Spleen (tissue), 11 donors: ENCODE results near the gene CLK1. TPM values are rescaled to one million over a fixed set of nuclear protein-coding genes. Genes with fewer than 3 reads are reported as not detected.

Source experiments
- DNase-seq: peaks from one replicate; pipeline ENCODE4 v3.0.0-alpha.2; 2020
- H3K27ac ChIP-seq, 8 donors: fragments of 200-600 bp; sonication (generic) in 7 of 8; 1 replicate in 4 of 8; 2 replicates in 4 of 8; pipeline versions ENCODE4 v1.5.0 to v1.8.0; 2016 to 2021; ENCODE audit warnings: inconsistent platforms in 4 of 8, mild to moderate bottlenecking in 4 of 8, moderate library complexity in 1 of 8
- H3K27me3 ChIP-seq, 7 donors: fragments of 200-600 bp; sonication (generic) in 6 of 7; replicated peaks in 1 of 7; 1 replicate in 4 of 7; 2 replicates in 3 of 7; pipeline versions ENCODE4 v1.5.0 to v1.8.0; 2016 to 2021; ENCODE audit warnings: inconsistent platforms in 3 of 7, mild to moderate bottlenecking in 1 of 7
- H3K36me3 ChIP-seq, 6 donors: fragments of 200-600 bp; sonication (generic) in 5 of 6; 1 replicate in 4 of 6; 2 replicates in 2 of 6; pipeline versions ENCODE4 v1.5.0 to v1.8.0; 2016 to 2021; ENCODE audit warnings: inconsistent platforms in 2 of 6
- H3K4me1 ChIP-seq, 6 donors: fragments of 200-600 bp; sonication (generic) in 5 of 6; 1 replicate in 3 of 6; 2 replicates in 3 of 6; pipeline versions ENCODE4 v1.5.0 to v1.8.0; 2016 to 2021; ENCODE audit warnings: inconsistent platforms in 3 of 6
- H3K4me3 ChIP-seq, 8 donors: fragments of 200-600 bp; sonication (generic) in 7 of 8; 1 replicate in 4 of 8; 2 replicates in 4 of 8; pipeline versions ENCODE4 v1.5.0 to v1.8.0; 2016 to 2021; ENCODE audit warnings: inconsistent platforms in 4 of 8, mild to moderate bottlenecking in 4 of 8, moderate library complexity in 2 of 8
- H3K9me3 ChIP-seq, 8 donors: fragments of 200-600 bp; sonication (generic) in 7 of 8; 1 replicate in 4 of 8; 2 replicates in 4 of 8; pipeline versions ENCODE4 v1.5.0 to v1.8.0; 2016 to 2021; ENCODE audit warnings: inconsistent platforms in 4 of 8
- POLR2A ChIP-seq, 3 donors: fragments of 450-650 bp; IDR thresholded peaks; one replicate each; pipeline ENCODE4 v1.5.1; 2017; ENCODE audit warnings: antibody characterized with exemption in 3 of 3, mild to moderate bottlenecking in 1 of 3
- POLR2AphosphoS5 ChIP-seq, 3 donors: sonication (generic); formaldehyde crosslinking; IDR thresholded peaks; one replicate each; pipeline ENCODE4 v1.5.1; 2017; ENCODE audit warnings: antibody characterized with exemption in 3 of 3
- WGBS, 5 donors: extraction: QIAGEN DNeasy Blood & Tissue Kit in 3 of 5; methylation state at CpG; one replicate each; pipeline versions ENCODE4 v1.1.5 to v1.1.7; 2013 to 2018; 5-methylcytosine and 5-hydroxymethylcytosine counted together
- intact Hi-C: fragments of 100-400 bp; cut with DNase I; formaldehyde crosslinking; loops from one replicate; pipeline ENCODE4 v1.15.0; 2023; ENCODE audit warnings: low total_unique reads
- polyA plus RNA-seq, 3 donors: library from polyadenylated mRNA; stranded (reverse); fragments of 200-250 nt; gene quantifications; one replicate each; pipeline ENCODE4 v1.2.1, GENCODE V29; 2013
- total RNA-seq, 7 donors: library from RNA; depleted of rRNA in 3 of 7; stranded (reverse); fragments of >200 nt in 3 of 7; fragmentation: NEBNext Ultra II Directional in 4 of 7; extraction: Animal tissue kit (Norgen Biotek cat#: 25700) in 4 of 7; gene quantifications; one replicate each; pipeline versions ENCODE4 v1.1.0 to v1.2.1, GENCODE V29; 2016 to 2021
- TF ChIP-seq, protein P1 (sequence below), 11 experiments: fragments of 200-600 bp in 7 of 11; fragments of 450-650 bp in 4 of 11; sonication (generic) in 4 of 11; IDR thresholded peaks in 8 of 11; conservative IDR thresholded peaks in 3 of 11; 1 replicate in 7 of 11; 2 replicates in 4 of 11; pipeline versions ENCODE4 v1.4.0 to v1.8.0; 2016 to 2021; ENCODE audit warnings: antibody characterized with exemption in 11 of 11, inconsistent platforms in 4 of 11, mild to moderate bottlenecking in 1 of 11
- donor health status: healthy with polysubstance abuse.
- donor health status: DM: no; HTN: no; CAD: no; lungs with moderate emphysema.
- donor health status: DM: no; HTN: no; CAD: no.
- donor health status: Bipolar disorder and iron deficiency.
- donor health status: healthy.
- donor health status: DM: no; HTN: no; CAD: no.
- donor health status: DM: yes; HTN: yes; CAD: no.

Gene CLK1
- total and polyA plus RNA-seq, 10 donors = 161 to 737 (median 217) TPM

GRCh38 chr2:200814917-200815316 is 49.5 kb downstream of the CLK1 start:
- intact Hi-C loops = loop anchor here (5.0 kb wide), 1 partner anchor 103 kb away; no protein-coding TSS in a partner anchor
- Histone ChIP-seq H3K9me3 (no peaks in the 10 kb centered on the region), H3K27me3 (no peaks in the 10 kb centered on the region), H3K27ac (no peak overlapping the region), H3K4me1 (peaks cover 26 to 67% (median 45%) of the 10 kb centered on the region in 6 donors), H3K36me3 (peaks cover 7 to 68% (median 62%) of the 10 kb centered on the region in 6 donors), H3K4me3 (no peak overlapping the region)
- TF ChIP-seq, protein P1, sequence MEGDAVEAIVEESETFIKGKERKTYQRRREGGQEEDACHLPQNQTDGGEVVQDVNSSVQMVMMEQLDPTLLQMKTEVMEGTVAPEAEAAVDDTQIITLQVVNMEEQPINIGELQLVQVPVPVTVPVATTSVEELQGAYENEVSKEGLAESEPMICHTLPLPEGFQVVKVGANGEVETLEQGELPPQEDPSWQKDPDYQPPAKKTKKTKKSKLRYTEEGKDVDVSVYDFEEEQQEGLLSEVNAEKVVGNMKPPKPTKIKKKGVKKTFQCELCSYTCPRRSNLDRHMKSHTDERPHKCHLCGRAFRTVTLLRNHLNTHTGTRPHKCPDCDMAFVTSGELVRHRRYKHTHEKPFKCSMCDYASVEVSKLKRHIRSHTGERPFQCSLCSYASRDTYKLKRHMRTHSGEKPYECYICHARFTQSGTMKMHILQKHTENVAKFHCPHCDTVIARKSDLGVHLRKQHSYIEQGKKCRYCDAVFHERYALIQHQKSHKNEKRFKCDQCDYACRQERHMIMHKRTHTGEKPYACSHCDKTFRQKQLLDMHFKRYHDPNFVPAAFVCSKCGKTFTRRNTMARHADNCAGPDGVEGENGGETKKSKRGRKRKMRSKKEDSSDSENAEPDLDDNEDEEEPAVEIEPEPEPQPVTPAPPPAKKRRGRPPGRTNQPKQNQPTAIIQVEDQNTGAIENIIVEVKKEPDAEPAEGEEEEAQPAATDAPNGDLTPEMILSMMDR (IDR thresholded peaks at IDR 0.05 in 8 of 11, conservative IDR thresholded peaks at IDR 0.05 in 3 of 11) = no peak
- no peak for TF ChIP-seq POLR2AphosphoS5 (IDR thresholded peaks at IDR 0.05)
- no peak for TF ChIP-seq POLR2A (IDR thresholded peaks at IDR 0.05)
- whole genome bisulfite sequencing, 5 donors = 83 to 93% (median 86%) methylated on average over 1 of the region's 1 CpG
- DNase-seq = no peak

GRCh38 chr2:200814276-200814815 is 50.1 kb downstream of the CLK1 start:
- 55 to 89% (median 70%) methylated on average over 3 of the region's 3 CpGs for WGBS, 5 donors
- H3K27ac ChIP-seq = peak overlapping the region in 1 of 8 donors; percentile 11
- no peak overlapping the region for H3K4me3 ChIP-seq

DNA sequence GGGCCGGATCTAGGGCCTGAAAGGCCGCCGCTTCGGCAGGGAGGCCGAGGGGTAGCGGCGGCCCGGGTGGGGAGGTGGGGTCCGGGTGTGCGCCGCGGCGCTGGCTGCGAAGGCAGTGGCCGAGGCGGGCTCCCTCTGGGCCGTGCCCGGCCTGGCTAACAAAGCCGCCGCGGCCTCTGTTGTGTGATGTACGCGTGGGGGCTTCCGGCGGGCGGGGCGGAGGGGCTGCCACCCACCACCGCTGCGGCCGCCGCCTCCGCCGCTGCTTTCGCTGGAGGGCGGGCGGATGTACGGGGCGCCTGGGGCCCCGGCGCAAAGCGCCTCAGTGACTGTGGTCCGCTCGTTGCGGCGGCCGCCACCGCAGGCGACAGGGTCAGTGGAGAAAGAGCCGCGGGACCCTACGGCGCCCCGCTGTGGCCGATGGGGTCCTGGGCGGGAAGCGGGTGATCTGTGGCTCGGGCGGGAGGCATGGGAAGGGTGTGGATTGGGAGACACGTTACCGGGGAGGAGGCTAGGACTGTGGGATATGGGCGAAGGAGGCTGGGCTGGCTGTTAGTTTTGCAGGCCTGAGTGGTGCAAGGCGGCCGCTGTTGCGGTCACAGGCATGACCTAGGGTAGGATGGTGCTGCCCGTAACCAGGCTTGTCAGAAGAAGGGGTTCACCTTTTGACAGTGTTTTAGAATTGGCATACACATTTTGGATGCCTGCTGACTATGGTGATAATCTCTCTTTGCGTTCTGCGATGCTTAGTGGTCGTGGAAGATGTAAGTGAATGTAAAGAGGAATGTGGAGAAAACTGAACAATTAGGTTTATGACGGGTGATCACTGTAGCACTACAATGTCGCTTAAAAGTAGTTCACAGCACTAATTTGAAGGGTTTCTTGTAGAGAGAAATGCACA is 52.1 kb downstream of the CLK1 start:
- Histone ChIP-seq H3K4me3 (peak overlapping the region; percentile 78 to 98 (median 95)), H3K4me1 (peaks cover 26 to 59% (median 45%) of the 10 kb centered on the region in 6 donors), H3K27me3 (no peaks in the 10 kb centered on the region), H3K9me3 (no peaks in the 10 kb centered on the region), H3K36me3 (peaks cover 4 to 43% (median 36%) of the 10 kb centered on the region in 6 donors), H3K27ac (peak overlapping the region; percentile 99 to 100 (median 99))
- peak; percentile 95 for DNase-seq
- intact Hi-C loops = loop anchor here (5.0 kb wide), 1 partner anchor 100 kb away; no protein-coding TSS in a partner anchor
- TF ChIP-seq, protein P1 (IDR thresholded peaks at IDR 0.05 in 8 of 11, conservative IDR thresholded peaks at IDR 0.05 in 3 of 11) = peak in 10 of 11 experiments; percentile 24 to 71 (median 58)
- TF ChIP-seq POLR2A (IDR thresholded peaks at IDR 0.05) = no peak
- 0 to 1% (median 1%) methylated on average over 46 to 70 of the region's 70 CpGs for WGBS, 5 donors

More at GRCh38 chr2:200814276-200814815, 50.1 kb downstream of the CLK1 start:
- Histone ChIP-seq H3K27me3 (no peaks in the 10 kb centered on the region), H3K4me1 (peaks cover 26 to 71% (median 45%) of the 10 kb centered on the region in 6 donors), H3K9me3 (no peaks in the 10 kb centered on the region), H3K36me3 (peaks cover 7 to 62% (median 56%) of the 10 kb centered on the region in 6 donors)
- no peak for DNase-seq
- intact Hi-C loops = loop anchor here (5.0 kb wide), 1 partner anchor 102 kb away; no protein-coding TSS in a partner anchor
- TF ChIP-seq POLR2AphosphoS5 (IDR thresholded peaks at IDR 0.05) (no peak), POLR2A (IDR thresholded peaks at IDR 0.05) (no peak)
- TF ChIP-seq, protein P1 (IDR thresholded peaks at IDR 0.05 in 8 of 11, conservative IDR thresholded peaks at IDR 0.05 in 3 of 11) = no peak
